Uterus (tissue), 2 donors: ENCODE results near the gene VRTN.

Source experiments
- POLR2A ChIP-seq, 2 donors: fragments of 450-650 bp; IDR thresholded peaks; one replicate each; pipeline ENCODE4 v1.6.1; 2016; ENCODE audit warnings: antibody characterized with exemption in 2 of 2, mild to moderate bottlenecking in 1 of 2, moderate library complexity in 1 of 2
- TF ChIP-seq, protein P1 (sequence below), 4 experiments: fragments of 200-600 bp in 2 of 4; fragments of 450-650 bp in 2 of 4; sonication (generic) in 2 of 4; IDR thresholded peaks; one replicate each; pipeline ENCODE4 v1.5.1; 2016 to 2019; ENCODE audit warnings: antibody characterized with exemption in 4 of 4, mild to moderate bottlenecking in 2 of 4, moderate library complexity in 1 of 4

DNA sequence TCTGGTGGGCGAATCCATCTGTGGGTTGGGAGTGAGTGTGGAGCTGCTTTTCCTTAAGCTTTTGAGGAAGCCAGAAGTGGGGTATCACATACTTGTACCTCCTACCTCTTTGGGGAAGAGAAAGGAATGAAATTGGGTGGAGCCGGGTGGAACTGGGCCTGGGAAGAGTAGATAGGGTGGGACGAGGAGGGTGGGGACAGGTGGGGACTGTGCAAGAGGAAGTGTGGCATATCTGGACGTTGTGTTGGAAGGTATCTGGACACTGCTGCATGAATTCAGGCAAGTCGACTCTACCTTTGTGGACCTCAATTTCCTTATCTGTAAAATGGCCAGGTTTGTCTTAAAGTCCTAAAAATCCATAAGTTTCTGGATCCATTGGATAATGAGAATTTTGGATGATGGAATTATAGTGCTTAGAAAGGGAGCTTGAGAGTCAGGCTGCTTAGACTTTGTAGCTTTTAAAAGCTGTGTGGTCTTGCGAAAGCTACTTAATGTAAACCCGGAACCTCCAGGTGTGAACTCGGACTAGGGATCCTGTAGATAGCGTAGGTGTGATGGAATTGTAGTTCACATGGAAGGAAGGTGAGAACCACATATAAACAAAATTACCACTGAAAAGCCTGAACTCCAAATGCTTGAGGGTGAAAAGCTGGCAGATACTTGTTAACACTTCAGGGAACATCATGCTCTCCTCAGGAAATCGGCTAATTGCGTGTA lies 2.1 kb downstream of the VRTN start:
- TF ChIP-seq, protein P1, sequence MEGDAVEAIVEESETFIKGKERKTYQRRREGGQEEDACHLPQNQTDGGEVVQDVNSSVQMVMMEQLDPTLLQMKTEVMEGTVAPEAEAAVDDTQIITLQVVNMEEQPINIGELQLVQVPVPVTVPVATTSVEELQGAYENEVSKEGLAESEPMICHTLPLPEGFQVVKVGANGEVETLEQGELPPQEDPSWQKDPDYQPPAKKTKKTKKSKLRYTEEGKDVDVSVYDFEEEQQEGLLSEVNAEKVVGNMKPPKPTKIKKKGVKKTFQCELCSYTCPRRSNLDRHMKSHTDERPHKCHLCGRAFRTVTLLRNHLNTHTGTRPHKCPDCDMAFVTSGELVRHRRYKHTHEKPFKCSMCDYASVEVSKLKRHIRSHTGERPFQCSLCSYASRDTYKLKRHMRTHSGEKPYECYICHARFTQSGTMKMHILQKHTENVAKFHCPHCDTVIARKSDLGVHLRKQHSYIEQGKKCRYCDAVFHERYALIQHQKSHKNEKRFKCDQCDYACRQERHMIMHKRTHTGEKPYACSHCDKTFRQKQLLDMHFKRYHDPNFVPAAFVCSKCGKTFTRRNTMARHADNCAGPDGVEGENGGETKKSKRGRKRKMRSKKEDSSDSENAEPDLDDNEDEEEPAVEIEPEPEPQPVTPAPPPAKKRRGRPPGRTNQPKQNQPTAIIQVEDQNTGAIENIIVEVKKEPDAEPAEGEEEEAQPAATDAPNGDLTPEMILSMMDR (IDR thresholded peaks at IDR 0.05), result no peak
- no peak for TF ChIP-seq POLR2A (IDR thresholded peaks at IDR 0.05)
